BLaER1 treated with 17β-estradiol and CSF1 and Interleukin-3, amounts not matched to agents 10 nM and 100 nM (cell line): Measurements from ENCODE around the gene SEBOX.

Experiments used
- H3K27ac ChIP-seq, 11 experiments: shearing (Covaris generic); formaldehyde crosslinking; 2 replicates each; pipeline ENCODE4 v1.8.1; 2022
- H3K27me3 ChIP-seq, 11 experiments: shearing (Covaris generic); formaldehyde crosslinking; 2 replicates each; pipeline ENCODE4 v1.8.1; 2022
- H3K36me3 ChIP-seq, 11 experiments: shearing (Covaris generic); formaldehyde crosslinking; 2 replicates each; pipeline ENCODE4 v1.8.1; 2022
- H3K4me1 ChIP-seq, 10 experiments: shearing (Covaris generic); formaldehyde crosslinking; 2 replicates each; pipeline ENCODE4 v1.8.1; 2022
- H3K4me2 ChIP-seq, 11 experiments: shearing (Covaris generic); formaldehyde crosslinking; 2 replicates each; pipeline ENCODE4 v1.8.1; 2022
- H3K4me3 ChIP-seq, 10 experiments: shearing (Covaris generic); formaldehyde crosslinking; 2 replicates each; pipeline ENCODE4 v1.8.1; 2022
- H3K9ac ChIP-seq, 11 experiments: shearing (Covaris generic); formaldehyde crosslinking; 2 replicates each; pipeline ENCODE4 v1.8.1; 2022
- H3K9me3 ChIP-seq, 11 experiments: shearing (Covaris generic); formaldehyde crosslinking; replicated peaks in 1 of 11; 2 replicates each; pipeline ENCODE4 v1.8.1; 2022
- H4K20me1 ChIP-seq, 11 experiments: shearing (Covaris generic); formaldehyde crosslinking; 2 replicates each; pipeline ENCODE4 v1.8.1; 2022
- Cebpa-rat ChIP-seq, 11 experiments: shearing (Covaris generic); IDR thresholded peaks; 2 replicates each; pipeline ENCODE4 v1.8.1; 2022

Gene SEBOX

GRCh38 chr17:28313841-28314240 is 51.2 kb downstream of the SEBOX start:
- H3K36me3 ChIP-seq, result no peaks in the 10 kb centered on the region
- no peak overlapping the region for H3K9ac ChIP-seq
- H3K4me3 ChIP-seq, result no peak overlapping the region
- H3K27ac ChIP-seq, result no peak overlapping the region
- H3K27me3 ChIP-seq, result no peaks in the 10 kb centered on the region; a peak in 1 of 22 replicates
- TF ChIP-seq Cebpa-rat (IDR thresholded peaks at IDR 0.05), result no peak
- no peaks in the 10 kb centered on the region for H4K20me1 ChIP-seq
- no peak overlapping the region for H3K4me2 ChIP-seq
- peaks cover 8 to 12% (median 10%) of the 10 kb centered on the region in 10 experiments for H3K4me1 ChIP-seq
- no peaks in the 10 kb centered on the region for H3K9me3 ChIP-seq
